Loucy (cell line): ENCODE measurements around the gene GALNT18.

ENCODE experiments used
- CTCF ChIP-seq: fragments of 200-600 bp; sonication (generic); conservative IDR thresholded peaks from 2 replicates; pipeline ENCODE4 v1.5.1; 2014; ENCODE audit warnings: mild to moderate bottlenecking, antibody characterized with exemption, low read length
- EZH2phosphoT487 ChIP-seq: fragments of 200-600 bp; IDR thresholded peaks from 2 replicates; pipeline ENCODE4 v1.6.1; 2018; ENCODE audit warnings: antibody characterized with exemption, mild to moderate bottlenecking, moderate library complexity, borderline replicate concordance

- TF ChIP-seq CTCF (no peak), EZH2phosphoT487 (no peak)
Measured at GRCh38 chr11:11407763-11408084, 214.1 kb downstream of the GALNT18 start.
